RPMI8226 (cell line): Measurements from ENCODE around the gene GABRQ.

Experiments
- DNase-seq: peaks from one replicate; pipeline ENCODE4 v3.0.0-alpha.2; 2015

GABRQ gene

GRCh38 chrX:152637649-152638442, at the start of gene GABRQ:
Gene GABRQ, plus strand, starts transcription at chrX:152637895. Its CDS starts 308 bp downstream, at chrX:152638203.
- peak; percentile 70 for DNase-seq

- DNase-seq = no peak
Measured at GRCh38 chrX:152588206-152588605, 49.5 kb upstream of the GABRQ start.

- no peak for DNase-seq
Measured at GRCh38 chrX:152600853-152601633, 36.7 kb upstream of the GABRQ start.

- DNase-seq = peak; percentile 39
Measured at GRCh38 chrX:152601848-152602616, 35.7 kb upstream of the GABRQ start.

- DNase-seq = no peak
Measured at GRCh38 chrX:152614791-152615190, 22.9 kb upstream of the GABRQ start.

GRCh38 chrX:152619897-152620296, 17.8 kb upstream of the GABRQ start:
- DNase-seq = no peak

GRCh38 chrX:152632445-152633097, 5.1 kb upstream of the GABRQ start:
- peak; percentile 52 for DNase-seq

- DNase-seq = peak; percentile 46
Measured at GRCh38 chrX:152635941-152636340, 1.8 kb upstream of the GABRQ start.

GRCh38 chrX:152638443-152638904, 779 bp downstream of the GABRQ start:
- DNase-seq = no peak

GRCh38 chrX:152639426-152639825, 1.7 kb downstream of the GABRQ start:
- no peak for DNase-seq

- DNase-seq = no peak
Measured at GRCh38 chrX:152640034-152640818, 2.5 kb downstream of the GABRQ start.

- no peak for DNase-seq
Measured at GRCh38 chrX:152641256-152641875, 3.7 kb downstream of the GABRQ start.

GRCh38 chrX:152641996-152642395, 4.3 kb downstream of the GABRQ start:
- DNase-seq = peak; percentile 9

GRCh38 chrX:152642931-152643564, 5.4 kb downstream of the GABRQ start:
- DNase-seq = no peak

GRCh38 chrX:152646961-152647360, 9.3 kb downstream of the GABRQ start:
- DNase-seq = no peak

- DNase-seq = no peak
Measured at GRCh38 chrX:152647978-152648377, 10.3 kb downstream of the GABRQ start.

GRCh38 chrX:152652060-152652459, 14.4 kb downstream of the GABRQ start:
- no peak for DNase-seq

GRCh38 chrX:152652467-152652866, 14.8 kb downstream of the GABRQ start:
- DNase-seq = no peak

GRCh38 chrX:152656087-152656486, 18.4 kb downstream of the GABRQ start:
- no peak for DNase-seq

- DNase-seq = no peak
Measured at GRCh38 chrX:152656890-152657289, 19.2 kb downstream of the GABRQ start.

GRCh38 chrX:152658302-152658701, 20.6 kb downstream of the GABRQ start:
- no peak for DNase-seq
